Head of caudate nucleus (tissue), 42 donors: Measurements from ENCODE around the gene GPT2.

Source experiments
- DNase-seq, 42 donors: peaks; one replicate each; pipeline versions ENCODE4 v3.0.0 to v3.0.0-alpha.2; 2020 to 2021; ENCODE audit warnings: mixed read lengths in 7 of 42
- intact Hi-C: fragments of 100-400 bp; cut with DNase I; formaldehyde crosslinking; loops from one replicate; pipeline ENCODE4 v1.15.0; 2022

Gene GPT2

GRCh38 chr16:46891910-46892309 lies 7.7 kb downstream of the GPT2 start:
- intact Hi-C loops: no loop called here
- no peak for DNase-seq

- peak in 41 of 42 donors; percentile 42 to 87 (median 74) for DNase-seq
- intact Hi-C loops: no loop called here
Observed at GRCh38 chr16:46894036-46894672, 10.0 kb downstream of the GPT2 start.

GRCh38 chr16:46895399-46896313 lies 11.5 kb downstream of the GPT2 start:
- DNase-seq: no peak
- intact Hi-C loops: no loop called here

GRCh38 chr16:46896314-46896968 lies 12.3 kb downstream of the GPT2 start:
- intact Hi-C loops: no loop called here
- no peak for DNase-seq

- DNase-seq: no peak
Observed at GRCh38 chr16:46897471-46897870, 13.3 kb downstream of the GPT2 start.

GRCh38 chr16:46898006-46898405 lies 13.8 kb downstream of the GPT2 start:
- intact Hi-C loops: no loop called here
- no peak for DNase-seq

More at GRCh38 chr16:46897471-46897870, 13.3 kb downstream of the GPT2 start:
- intact Hi-C loops: no loop called here

- intact Hi-C loops: no loop called here
- DNase-seq: no peak
Observed at GRCh38 chr16:46899443-46900143, 15.4 kb downstream of the GPT2 start.

- intact Hi-C loops: no loop called here
- peak in 34 of 42 donors; percentile 37 to 90 (median 68) for DNase-seq
Observed at GRCh38 chr16:46900455-46901235, 16.5 kb downstream of the GPT2 start.

GRCh38 chr16:46901709-46902108 lies 17.5 kb downstream of the GPT2 start:
- DNase-seq: no peak
- intact Hi-C loops: no loop called here

- intact Hi-C loops: no loop called here
- no peak for DNase-seq
Observed at GRCh38 chr16:46903255-46903905, 19.2 kb downstream of the GPT2 start.

GRCh38 chr16:46904471-46904870 lies 20.3 kb downstream of the GPT2 start:
- DNase-seq: no peak
- intact Hi-C loops: no loop called here

- intact Hi-C loops: loop anchor here (5.0 kb wide), 1 partner anchor 54 kb away; no protein-coding TSS in a partner anchor
- no peak for DNase-seq
Observed at GRCh38 chr16:46906360-46907060, 22.3 kb downstream of the GPT2 start.

- intact Hi-C loops: loop anchor here (5.0 kb wide), 1 partner anchor 55 kb away; no protein-coding TSS in a partner anchor
- DNase-seq: no peak
Observed at GRCh38 chr16:46907061-46907774, 23.1 kb downstream of the GPT2 start.

- DNase-seq: peak in 36 of 42 donors; percentile 40 to 87 (median 68)
- intact Hi-C loops: loop anchor here (5.0 kb wide), 1 partner anchor 56 kb away; no protein-coding TSS in a partner anchor
Observed at GRCh38 chr16:46908540-46909372, 24.6 kb downstream of the GPT2 start.

GRCh38 chr16:46911038-46911437 lies 26.9 kb downstream of the GPT2 start:
- intact Hi-C loops: no loop called here
- peak in 30 of 42 donors; percentile 15 to 79 (median 58) for DNase-seq

GRCh38 chr16:46911650-46912049 lies 27.5 kb downstream of the GPT2 start:
- DNase-seq: no peak
- intact Hi-C loops: no loop called here
